IMR-90 (cell line): ENCODE data around the gene PFDN1. TPM values are rescaled to one million over a fixed set of nuclear protein-coding genes. Genes with fewer than 3 reads are reported as not detected.

Experiments used
- ATAC-seq: fragments of 200-7000 bp; cut with Tn5 transposase; 2 replicates; pipeline ENCODE4 v1.9.1; 2020; ENCODE audit warnings: low read depth, mild to moderate bottlenecking, moderate library complexity
- BruUV-seq: library from RNA; stranded (reverse); fragments of 400-500 nt; replicated peaks from 2 replicates; lab custom pipeline; 2021; lab: Mats Ljungman, UMichigan
- CTCF ChIA-PET: fragments of 300-600 bp; formaldehyde crosslinking; extraction: SDS; loops from one replicate; lab custom pipeline; 2021; ENCODE audit warnings: antibody characterized with exemption; lab: Yijun Ruan, JAX
- POLR2A ChIA-PET: fragments of 300-600 bp; sonication (Branson Sonifier 250); formaldehyde crosslinking; loops from one replicate; lab custom pipeline; 2022; ENCODE audit warnings: antibody characterized with exemption; ENCODE audit not compliant: unreplicated experiment; lab: Charles Lee
- DNase-seq: peaks from one replicate; pipeline ENCODE4 v3.0.0; 2013
- H2AFZ ChIP-seq: replicated peaks from 2 replicates; pipeline ENCODE3; 2013; ENCODE audit warnings: low read length, mild to moderate bottlenecking; ENCODE audit not compliant: poor library complexity
- H2AK5ac ChIP-seq: 2 replicates; pipeline ENCODE4 v1.6.1; 2013; ENCODE audit warnings: low read depth, low read length, inconsistent platforms
- H2AK9ac ChIP-seq: replicated peaks from 2 replicates; pipeline ENCODE3; 2013; ENCODE audit warnings: mild to moderate bottlenecking, low read depth, low read length, moderate library complexity; ENCODE audit not compliant: poor library complexity
- H2BK120ac ChIP-seq: 2 replicates; pipeline ENCODE4 v1.6.1; 2013; ENCODE audit warnings: low read depth, low read length, inconsistent platforms
- H2BK15ac ChIP-seq: 3 replicates; pipeline ENCODE4 v1.6.1; 2013; ENCODE audit warnings: low read depth, low read length, inconsistent platforms
- H2BK20ac ChIP-seq: 2 replicates; pipeline ENCODE4 v1.6.1; 2013; ENCODE audit warnings: low read depth, mild to moderate bottlenecking, inconsistent platforms, low read length, moderate library complexity
- H2BK5ac ChIP-seq: 2 replicates; pipeline ENCODE4 v1.6.1; 2013; ENCODE audit warnings: mild to moderate bottlenecking, low read depth, low read length, inconsistent platforms; ENCODE audit not compliant: poor library complexity, severe bottlenecking
- H3K14ac ChIP-seq: replicated peaks from 2 replicates; pipeline ENCODE4 v1.6.1; 2013; ENCODE audit warnings: low read depth, low read length, inconsistent platforms
- H3K18ac ChIP-seq: 2 replicates; pipeline ENCODE4 v1.6.1; 2013; ENCODE audit warnings: low read depth, low read length, control low read depth
- H3K23ac ChIP-seq: 2 replicates; pipeline ENCODE4 v1.6.1; 2013; ENCODE audit warnings: low read depth, low read length, inconsistent platforms
- H3K27ac ChIP-seq: 2 replicates; pipeline ENCODE4 v1.5.1; 2013; ENCODE audit warnings: mild to moderate bottlenecking, control low read depth, low read length; ENCODE audit not compliant: insufficient read depth
- H3K27me3 ChIP-seq: 2 replicates; pipeline ENCODE4 v1.6.1; 2013; ENCODE audit warnings: low read length; ENCODE audit not compliant: control insufficient read depth, insufficient read depth
- H3K36me3 ChIP-seq: 2 replicates; pipeline ENCODE4 v1.6.1; 2013; ENCODE audit warnings: low read length, mixed read lengths; ENCODE audit not compliant: control insufficient read depth, insufficient read depth
- H3K4ac ChIP-seq: 2 replicates; pipeline ENCODE4 v1.6.1; 2013; ENCODE audit warnings: low read depth, low read length, inconsistent platforms
- H3K4me1 ChIP-seq: 2 replicates; pipeline ENCODE4 v1.6.1; 2013; ENCODE audit warnings: low read length, mixed read lengths; ENCODE audit not compliant: control insufficient read depth, insufficient read depth
- H3K4me2 ChIP-seq: 2 replicates; pipeline ENCODE4 v1.6.1; 2013; ENCODE audit warnings: low read depth, mild to moderate bottlenecking, control low read depth, low read length, moderate library complexity
- H3K4me3 ChIP-seq: 2 replicates; pipeline ENCODE4 v1.5.1; 2013; ENCODE audit warnings: low read depth, mild to moderate bottlenecking, control low read depth, low read length, moderate library complexity; ENCODE audit not compliant: insufficient read depth
- H3K56ac ChIP-seq: 2 replicates; pipeline ENCODE4 v1.6.1; 2013; ENCODE audit warnings: low read length, inconsistent platforms; ENCODE audit not compliant: insufficient read depth; ENCODE audit errors: extremely low read depth
- H3K79me1 ChIP-seq, 2 experiments: 2 replicates each; pipeline ENCODE4 v1.6.1; 2013; ENCODE audit warnings: low read length in 2 of 2, inconsistent platforms in 1 of 2, low read depth in 1 of 2
- H3K9ac ChIP-seq: 2 replicates; pipeline ENCODE4 v1.6.1; 2013; ENCODE audit warnings: low read depth, low read length, control low read depth
- H3K9me1 ChIP-seq: 2 replicates; pipeline ENCODE4 v1.6.1; 2013; ENCODE audit warnings: low read length, inconsistent platforms; ENCODE audit not compliant: insufficient read depth
- H3K9me3 ChIP-seq: 2 replicates; pipeline ENCODE4 v1.6.1; 2013; ENCODE audit warnings: low read length; ENCODE audit not compliant: control insufficient read depth, insufficient read depth
- H4K20me1 ChIP-seq: 2 replicates; pipeline ENCODE4 v1.6.1; 2013; ENCODE audit warnings: low read length, inconsistent platforms; ENCODE audit not compliant: insufficient read depth
- H4K5ac ChIP-seq: 2 replicates; pipeline ENCODE4 v1.6.1; 2013; ENCODE audit warnings: mild to moderate bottlenecking, low read depth, low read length, control low read depth
- H4K8ac ChIP-seq, 2 experiments: 2 replicates each; pipeline ENCODE4 v1.6.1; 2013; ENCODE audit warnings: low read depth in 2 of 2, low read length in 2 of 2, control low read depth in 1 of 2, inconsistent platforms in 1 of 2
- H4K91ac ChIP-seq: 2 replicates; pipeline ENCODE4 v1.6.1; 2013; ENCODE audit warnings: low read depth, low read length, inconsistent platforms; ENCODE audit not compliant: insufficient read depth
- CHD1 ChIP-seq: IDR thresholded peaks from 2 replicates; pipeline ENCODE4 v1.6.1; 2012; ENCODE audit warnings: low read depth, low read length, improper control_type of control experiment
- FOS ChIP-seq: fragments of 150-350 bp; IDR thresholded peaks from 2 replicates; pipeline ENCODE4 v1.6.1; 2016; ENCODE audit warnings: low read depth, low read length
- MAFK ChIP-seq: IDR thresholded peaks from 2 replicates; pipeline ENCODE4 v1.6.1; 2012; ENCODE audit warnings: low read depth, low read length, improper control_type of control experiment
- POLR2A ChIP-seq: IDR thresholded peaks from 2 replicates; pipeline ENCODE4 v1.6.1; 2012; ENCODE audit warnings: mild to moderate bottlenecking, low read depth, low read length
- RAD21 ChIP-seq: IDR thresholded peaks from 2 replicates; pipeline ENCODE4 v1.6.1; 2012; ENCODE audit warnings: low read length, improper control_type of control experiment
- dilution Hi-C: fragments of 300-500 bp; cut with HindIII; formaldehyde crosslinking; loops from one replicate; pipeline ENCODE4 v1.14.3; 2018; ENCODE audit warnings: low sequenced_read_pairs; ENCODE audit not compliant: unreplicated experiment
- in situ Hi-C: fragments of 300-500 bp; cut with MboI; formaldehyde crosslinking; loops from 3 replicates; pipeline ENCODE4 v1.14.3; 2019; ENCODE audit warnings: low sequenced_read_pairs, inconsistent platforms, mixed read lengths
- intact Hi-C: fragments of 100-400 bp; cut with micrococcal nuclease; formaldehyde crosslinking; loops from 2 replicates; pipeline ENCODE4 v1.10.0; 2022
- polyA plus RNA-seq, 3 experiments: library from polyadenylated mRNA; depleted of rRNA; stranded (reverse); fragments of >200 nt; gene quantifications; 2 replicates each; pipeline ENCODE4 v1.2.3, GENCODE V29; 2012; ENCODE audit warnings: low replicate concordance in 1 of 3
- total RNA-seq: library from RNA; depleted of rRNA; stranded (reverse); fragments of >200 nt; gene quantifications from 2 replicates; pipeline ENCODE4 v1.2.3, GENCODE V29; 2012

The PFDN1 gene
- total and polyA plus RNA-seq, 2 of the 4 experiments (the other 2 are of a cell fraction), result 98.8 to 134 TPM

DNA sequence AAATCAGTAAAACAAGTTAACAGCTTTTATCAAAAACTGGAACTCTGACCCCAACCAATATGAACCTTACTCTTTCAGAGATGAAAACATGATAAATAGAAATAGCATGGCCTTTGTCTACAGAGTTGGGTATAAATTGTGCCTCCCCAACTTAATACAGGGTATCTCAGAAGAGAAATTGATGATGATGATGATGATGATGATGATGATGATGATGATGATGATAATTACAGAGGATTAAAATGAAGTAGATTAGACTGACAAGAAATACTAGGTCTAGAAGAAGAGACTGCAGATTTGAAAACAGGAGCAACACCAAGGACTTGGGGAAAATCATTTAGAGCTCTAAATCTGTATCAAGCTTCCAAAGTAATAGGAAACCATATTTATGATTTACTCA, 27.1 kb downstream of the PFDN1 start:
- TF ChIP-seq CHD1, result no peak
- no peak for TF ChIP-seq MAFK
- TF ChIP-seq RAD21, result no peak
- TF ChIP-seq FOS, result no peak
- no peak for TF ChIP-seq POLR2A
- in situ Hi-C loops (no loop called here), dilution Hi-C loops (no loop called here), intact Hi-C loops (no loop called here)
- no peak for ATAC-seq
- H2BK15ac ChIP-seq, result no peak overlapping the region
- H4K20me1 ChIP-seq, result no peaks in the 10 kb centered on the region
- H3K4me2 ChIP-seq, result no peak overlapping the region
- no peak overlapping the region for H2AK5ac ChIP-seq
- no peaks in the 10 kb centered on the region for H3K4me1 ChIP-seq
- no peak overlapping the region for H3K9ac ChIP-seq
- BruUV-seq, result no TSS peak
- H3K18ac ChIP-seq, result no peak overlapping the region
- no peaks in the 10 kb centered on the region for H3K9me3 ChIP-seq
- ChIA-PET CTCF (interaction anchor here (0.6 kb wide), 1 partner anchor 32 kb away, joined by 7 read pairs; no protein-coding TSS in a partner anchor), POLR2A (no interaction called here)
- no peak overlapping the region for H2BK5ac ChIP-seq
- H2AK9ac ChIP-seq, result no peak overlapping the region
- no peaks in the 10 kb centered on the region for H3K27me3 ChIP-seq
- H3K23ac ChIP-seq, result no peak overlapping the region
- H3K14ac ChIP-seq, result no peak overlapping the region
- H2BK20ac ChIP-seq, result no peak overlapping the region
- no peak overlapping the region for H4K91ac ChIP-seq
- no peak overlapping the region for H3K4me3 ChIP-seq
- H4K5ac ChIP-seq, result no peak overlapping the region
- peaks cover 9% of the 10 kb centered on the region; the same call in 1 of the 2 replicates for H3K36me3 ChIP-seq
- no peak for DNase-seq
- H3K56ac ChIP-seq, result no peak overlapping the region
- no peak overlapping the region for H3K27ac ChIP-seq
- 0 out of 2 replicates have a peak, but pooled peaks cover 3% of the 10 kb centered on the region for H3K9me1 ChIP-seq
- peaks cover 15 to 31% of the 10 kb centered on the region in 2 experiments for H3K79me1 ChIP-seq
- no peak overlapping the region for H3K4ac ChIP-seq
- no peak overlapping the region for H2BK120ac ChIP-seq
- H2AFZ ChIP-seq, result no peak overlapping the region
- no peak overlapping the region for H4K8ac ChIP-seq
